Osteoblast (primary cell): ENCODE measurements around the gene CLEC16A. TPM values are rescaled to one million over a fixed set of nuclear protein-coding genes. Genes with fewer than 3 reads are reported as not detected.

Experiments used
- DNase-seq: peaks from one replicate; pipeline ENCODE4 v3.0.0; 2011; ENCODE audit warnings: low spot score, mixed read lengths; ENCODE audit not compliant: insufficient read length; ENCODE audit errors: missing footprints
- H2AFZ ChIP-seq: 2 replicates; pipeline ENCODE4 v1.6.0; 2011; ENCODE audit warnings: mild to moderate bottlenecking, low read length
- H3K27ac ChIP-seq: 2 replicates; pipeline ENCODE4 v1.5.1; 2011; ENCODE audit warnings: mild to moderate bottlenecking, low read depth, low read length, moderate library complexity
- H3K27me3 ChIP-seq: 2 replicates; pipeline ENCODE4 v1.6.0; 2012; ENCODE audit warnings: mild to moderate bottlenecking, control low read depth, inconsistent platforms, low read length, moderate library complexity; ENCODE audit not compliant: insufficient read depth
- H3K36me3 ChIP-seq: 2 replicates; pipeline ENCODE4 v1.5.1; 2011; ENCODE audit warnings: mild to moderate bottlenecking, low read length, control low read depth, moderate library complexity; ENCODE audit not compliant: insufficient read depth
- H3K4me1 ChIP-seq: 2 replicates; pipeline ENCODE4 v1.5.1; 2011; ENCODE audit warnings: mild to moderate bottlenecking, low read length, control low read depth, moderate library complexity; ENCODE audit not compliant: insufficient read depth
- H3K4me2 ChIP-seq: 2 replicates; pipeline ENCODE4 v1.6.0; 2011; ENCODE audit warnings: mild to moderate bottlenecking, low read length; ENCODE audit not compliant: insufficient read depth
- H3K4me3 ChIP-seq: fragments of 200-600 bp; sonication (generic); 3 replicates; pipeline ENCODE4 v1.5.1; 2012; ENCODE audit warnings: mild to moderate bottlenecking, low read length, inconsistent platforms; ENCODE audit not compliant: insufficient read depth
- H3K79me2 ChIP-seq: 2 replicates; pipeline ENCODE4 v1.6.0; 2012; ENCODE audit warnings: mild to moderate bottlenecking, low read length, control low read depth, inconsistent platforms; ENCODE audit not compliant: insufficient read depth
- H3K9me3 ChIP-seq: 2 replicates; pipeline ENCODE4 v1.5.1; 2011; ENCODE audit warnings: low read depth, low read length, control low read depth
- H4K20me1 ChIP-seq: 2 replicates; pipeline ENCODE4 v1.6.0; 2012; ENCODE audit warnings: mild to moderate bottlenecking, low read length, control low read depth; ENCODE audit not compliant: insufficient read depth
- CTCF ChIP-seq: IDR thresholded peaks from 2 replicates; pipeline ENCODE4 v1.5.1; 2011; ENCODE audit warnings: mild to moderate bottlenecking, low read depth, low read length, moderate library complexity; ENCODE audit errors: extremely low read depth
- total RNA-seq: library from RNA; depleted of rRNA; stranded (reverse); fragments of >200 nt; gene quantifications from 2 replicates; pipeline ENCODE4 v1.2.3, GENCODE V29; 2012

Gene CLEC16A
- total RNA-seq, 1 donor, result 25.7 TPM

- Histone ChIP-seq H2AFZ (no peak overlapping the region), H3K4me2 (no peak overlapping the region)
These were observed 27.2 kb downstream of the CLEC16A start for GRCh38 chr16:10971560-10971961.

GRCh38 chr16:10972108-10972818 is 27.9 kb downstream of the CLEC16A start:
- H3K4me3 ChIP-seq, result no peak overlapping the region
- H3K27me3 ChIP-seq, result no peaks in the 10 kb centered on the region
- H3K27ac ChIP-seq, result no peak overlapping the region
- H3K4me1 ChIP-seq, result peaks cover 10% of the 10 kb centered on the region
- TF ChIP-seq CTCF, result no peak
- no peak for DNase-seq
- no peak overlapping the region for H3K4me2 ChIP-seq
- peaks cover 18% of the 10 kb centered on the region for H3K36me3 ChIP-seq
- no peaks in the 10 kb centered on the region for H3K79me2 ChIP-seq
- peaks cover 3% of the 10 kb centered on the region for H4K20me1 ChIP-seq
- no peak overlapping the region for H2AFZ ChIP-seq
- H3K9me3 ChIP-seq, result no peaks in the 10 kb centered on the region

More at GRCh38 chr16:10971560-10971961, 27.2 kb downstream of the CLEC16A start:
- DNase-seq, result peak; percentile 92
- Histone ChIP-seq H3K79me2 (no peaks in the 10 kb centered on the region), H3K4me3 (no peak overlapping the region), H3K9me3 (no peaks in the 10 kb centered on the region), H3K27ac (no peak overlapping the region), H3K4me1 (peaks cover 10% of the 10 kb centered on the region), H3K27me3 (no peaks in the 10 kb centered on the region), H3K36me3 (peaks cover 15% of the 10 kb centered on the region), H4K20me1 (peaks cover 3% of the 10 kb centered on the region)
- peak; percentile 77 for TF ChIP-seq CTCF

GRCh38 chr16:10972819-10973464 is 28.6 kb downstream of the CLEC16A start:
- Histone ChIP-seq H3K27ac (no peak overlapping the region), H3K36me3 (peaks cover 22% of the 10 kb centered on the region), H3K4me1 (peaks cover 10% of the 10 kb centered on the region), H2AFZ (no peak overlapping the region), H3K4me2 (no peak overlapping the region), H3K9me3 (no peaks in the 10 kb centered on the region), H4K20me1 (peaks cover 3% of the 10 kb centered on the region), H3K79me2 (no peaks in the 10 kb centered on the region), H3K4me3 (no peak overlapping the region), H3K27me3 (no peaks in the 10 kb centered on the region)
- no peak for TF ChIP-seq CTCF
- no peak for DNase-seq

- peaks cover 8% of the 10 kb centered on the region for H3K4me1 ChIP-seq
- H3K4me2 ChIP-seq, result no peak overlapping the region
- H4K20me1 ChIP-seq, result no peaks in the 10 kb centered on the region
- no peak overlapping the region for H3K27ac ChIP-seq
- no peaks in the 10 kb centered on the region for H3K79me2 ChIP-seq
- no peak for TF ChIP-seq CTCF
- no peaks in the 10 kb centered on the region for H3K27me3 ChIP-seq
- H3K36me3 ChIP-seq, result peaks cover 21% of the 10 kb centered on the region
- no peak for DNase-seq
- no peaks in the 10 kb centered on the region for H3K9me3 ChIP-seq
- no peak overlapping the region for H2AFZ ChIP-seq
- no peak overlapping the region for H3K4me3 ChIP-seq
These were observed 32.3 kb downstream of the CLEC16A start for GRCh38 chr16:10976634-10977033.
